NT2/D1 (cell line): ENCODE results near the gene DOCK10.

ENCODE experiments used
- YY1 ChIP-seq: IDR thresholded peaks from 2 replicates; pipeline ENCODE4 v1.6.1; 2011; ENCODE audit not compliant: insufficient read length, insufficient read depth
- ZNF274 ChIP-seq: IDR thresholded peaks from 2 replicates; pipeline ENCODE4 v1.6.1; 2011; ENCODE audit warnings: mild to moderate bottlenecking, low read depth, low read length

- TF ChIP-seq YY1 (no peak), ZNF274 (no peak)
Measured at GRCh38 chr2:225072444-225072843, 30.2 kb upstream of the DOCK10 start.
